GM23338 (cell line): ENCODE results near the gene SYT2. TPM values are rescaled to one million over a fixed set of nuclear protein-coding genes. Genes with fewer than 3 reads are reported as not detected.
A peak's percentile ranks its signal among the peaks of the same experiment; 100 is the strongest.

ENCODE experiments used
- ATAC-seq: fragments of 200-7000 bp; cut with Tn5 transposase; 3 replicates; pipeline ENCODE4 v1.9.1; 2020
- DNase-seq: peaks from one replicate; pipeline ENCODE4 v3.0.0-alpha.2; 2015; ENCODE audit warnings: low spot score
- H2AFZ ChIP-seq: fragments of 200-600 bp; sonication (generic); 2 replicates; pipeline ENCODE4 v1.8.0; 2016; ENCODE audit warnings: antibody characterized with exemption, mild to moderate bottlenecking, moderate library complexity
- H3F3A ChIP-seq: fragments of 200-600 bp; sonication (generic); replicated peaks from 2 replicates; pipeline ENCODE4 v1.8.0; 2017; ENCODE audit warnings: antibody characterized with exemption, mixed run types, low read depth
- H3K27ac ChIP-seq: fragments of 200-600 bp; sonication (generic); 2 replicates; pipeline ENCODE4 v1.6.1; 2016; ENCODE audit warnings: low read depth
- H3K27me3 ChIP-seq: fragments of 200-600 bp; sonication (generic); 2 replicates; pipeline ENCODE4 v1.8.0; 2016; ENCODE audit warnings: mild to moderate bottlenecking, mixed run types, moderate library complexity; ENCODE audit not compliant: insufficient read depth
- H3K36me3 ChIP-seq: fragments of 200-600 bp; sonication (generic); 2 replicates; pipeline ENCODE4 v1.8.0; 2016; ENCODE audit warnings: mild to moderate bottlenecking; ENCODE audit not compliant: insufficient read depth
- H3K4me1 ChIP-seq: fragments of 200-600 bp; sonication (generic); 2 replicates; pipeline ENCODE4 v1.8.0; 2016; ENCODE audit warnings: mild to moderate bottlenecking, moderate library complexity; ENCODE audit not compliant: insufficient read depth
- H3K4me2 ChIP-seq: fragments of 200-600 bp; sonication (generic); 2 replicates; pipeline ENCODE4 v1.7.1; 2017; ENCODE audit warnings: mixed run types
- H3K4me3 ChIP-seq: fragments of 200-600 bp; sonication (generic); 2 replicates; pipeline ENCODE4 v1.6.1; 2016; ENCODE audit warnings: mixed run types
- H3K79me2 ChIP-seq: fragments of 200-600 bp; sonication (generic); replicated peaks from 2 replicates; pipeline ENCODE4 v1.8.0; 2017; ENCODE audit warnings: mild to moderate bottlenecking; ENCODE audit not compliant: insufficient read depth
- H3K9me2 ChIP-seq: fragments of 200-600 bp; sonication (generic); 2 replicates; pipeline ENCODE4 v1.8.0; 2017; ENCODE audit not compliant: insufficient read depth
- H4K20me1 ChIP-seq: fragments of 200-600 bp; sonication (generic); replicated peaks from 2 replicates; pipeline ENCODE4 v1.8.0; 2017; ENCODE audit warnings: mild to moderate bottlenecking; ENCODE audit not compliant: insufficient read depth
- H3K27ac Mint-ChIP-seq: 2 replicates; pipeline ENCODE4 v1.8.0; 2020; ENCODE audit warnings: inconsistent platforms, mild to moderate bottlenecking, moderate library complexity, mixed read lengths
- H3K27me3 Mint-ChIP-seq: 3 replicates; pipeline ENCODE4 v1.8.0; 2022; ENCODE audit warnings: low read depth, mild to moderate bottlenecking, moderate library complexity, mixed read lengths, inconsistent platforms; ENCODE audit not compliant: insufficient read depth, poor library complexity
- H3K36me3 Mint-ChIP-seq: 3 replicates; pipeline ENCODE4 v1.8.0; 2021; ENCODE audit warnings: low read depth, mild to moderate bottlenecking, inconsistent platforms, moderate library complexity, mixed read lengths
- H3K4me1 Mint-ChIP-seq: 3 replicates; pipeline ENCODE4 v1.8.0; 2020; ENCODE audit warnings: mild to moderate bottlenecking, inconsistent platforms, mixed read lengths
- H3K4me3 Mint-ChIP-seq: 3 replicates; pipeline ENCODE4 v1.8.0; 2021; ENCODE audit warnings: moderate library complexity, mild to moderate bottlenecking, inconsistent platforms, mixed read lengths
- H3K9me3 Mint-ChIP-seq: 3 replicates; pipeline ENCODE4 v1.8.0; 2020; ENCODE audit warnings: moderate library complexity, mild to moderate bottlenecking, inconsistent platforms, mixed read lengths
- CREB1 ChIP-seq: fragments of 250-450 bp; sonication (Bioruptor Pico); IDR thresholded peaks from 2 replicates; pipeline ENCODE4 v1.5.0; 2020; ENCODE audit warnings: low read depth, mild to moderate bottlenecking, moderate library complexity
- CTCF ChIP-seq, 2 experiments: fragments of 200-600 bp in 1 of 2; sonication (generic) in 1 of 2; conservative IDR thresholded peaks; 2 replicates each; pipeline versions ENCODE4 v1.5.1 to v1.6.1; 2016 to 2017; ENCODE audit warnings: antibody characterized with exemption in 2 of 2, low read depth in 2 of 2, mild to moderate bottlenecking in 2 of 2, moderate library complexity in 1 of 2
- EZH2phosphoT487 ChIP-seq: fragments of 200-600 bp; sonication (generic); IDR thresholded peaks from one replicate; pipeline ENCODE4 v1.8.1; 2018; ENCODE audit warnings: antibody characterized with exemption; ENCODE audit not compliant: unreplicated experiment
- JUNB ChIP-seq: IDR thresholded peaks from one replicate; pipeline ENCODE4 v1.6.1; 2016; ENCODE audit warnings: antibody characterized with exemption; ENCODE audit not compliant: unreplicated experiment
- NANOG ChIP-seq: IDR thresholded peaks from 2 replicates; pipeline ENCODE4 v1.6.1; 2016; ENCODE audit warnings: antibody characterized with exemption, borderline replicate concordance
- POLR2AphosphoS5 ChIP-seq: IDR thresholded peaks from 2 replicates; pipeline ENCODE4 v1.6.1; 2016; ENCODE audit warnings: antibody characterized with exemption, low read depth
- REST ChIP-seq: IDR thresholded peaks from one replicate; pipeline ENCODE4 v1.6.1; 2018; ENCODE audit warnings: antibody characterized with exemption; ENCODE audit not compliant: unreplicated experiment
- STAT1 ChIP-seq: IDR thresholded peaks from one replicate; pipeline ENCODE4 v1.6.1; 2016; ENCODE audit warnings: antibody characterized with exemption; ENCODE audit not compliant: unreplicated experiment
- ZNF114 ChIP-seq: fragments of 250-450 bp; sonication (Bioruptor Pico); IDR thresholded peaks from 2 replicates; pipeline ENCODE4 v1.5.0; 2020; ENCODE audit warnings: mild to moderate bottlenecking, moderate library complexity
- ZNF331 ChIP-seq: fragments of 250-450 bp; sonication (Bioruptor Pico); IDR thresholded peaks from 2 replicates; pipeline ENCODE4 v1.5.0; 2020; ENCODE audit warnings: low read depth, mild to moderate bottlenecking, moderate library complexity
- polyA plus RNA-seq: library from polyadenylated mRNA; unstranded; fragments of >200 nt; fragmentation: Nextera tagmentation; extraction: Ambion mirVana; gene quantifications from 2 replicates; pipeline ENCODE4 v1.2.1, GENCODE V29; 2016
- total RNA-seq: library from RNA; depleted of rRNA; stranded (reverse); fragments of >200 nt; shearing (Covaris generic); gene quantifications from 2 replicates; pipeline ENCODE4 v1.2.3, GENCODE V29; 2014

The SYT2 gene
- total and polyA plus RNA-seq, 2 experiments from 2014 or later: 2.4 to 12.5 TPM

DNA sequence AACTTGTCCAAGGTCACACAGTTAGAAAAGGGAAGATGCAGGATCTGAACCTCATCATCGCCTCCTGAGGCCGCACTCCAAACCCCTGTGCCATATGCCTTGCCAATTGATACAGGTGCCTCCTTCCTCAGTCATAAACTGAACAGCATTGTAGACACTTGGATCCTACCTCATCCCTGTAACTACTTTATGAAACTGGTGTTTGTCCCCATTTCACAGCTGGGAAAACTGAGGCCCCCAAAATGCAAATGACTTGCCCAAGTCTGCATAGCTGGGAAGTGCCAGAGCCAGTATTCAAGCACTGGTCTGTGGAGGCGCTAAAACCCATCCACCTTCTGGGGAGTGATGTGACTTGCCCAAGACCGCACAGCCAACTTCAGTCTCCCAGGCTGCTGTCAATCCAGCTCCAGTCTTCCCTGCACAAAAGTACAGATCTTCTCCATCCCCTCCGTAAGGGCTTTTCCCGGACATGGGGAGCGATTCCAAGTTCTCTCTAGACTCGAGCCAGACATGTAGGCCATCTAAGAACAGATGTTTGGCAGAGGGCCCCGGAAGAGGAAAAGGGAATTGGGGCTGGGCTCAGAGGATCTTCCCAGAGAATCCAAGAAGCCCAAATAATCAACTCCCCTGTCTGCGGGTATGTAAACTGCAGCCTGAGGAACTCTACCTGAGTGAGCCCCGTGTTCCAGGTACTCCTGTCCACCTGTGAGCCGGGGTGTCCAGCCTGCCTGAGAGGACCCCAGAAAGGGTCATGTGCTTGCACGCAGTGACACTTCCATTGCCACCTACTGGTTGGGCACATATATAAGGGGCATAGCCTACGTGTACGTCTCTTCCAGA, 60.5 kb downstream of the SYT2 start:
- H3K9me2 ChIP-seq: no peaks in the 10 kb centered on the region
- peak; percentile 63 for ATAC-seq
- peaks cover 17% of the 10 kb centered on the region for H3K27me3 ChIP-seq
- no peaks in the 10 kb centered on the region; the same call in 2 of the 3 replicates for H3K9me3 Mint-ChIP-seq
- H3K27ac Mint-ChIP-seq: no peak overlapping the region
- no peak overlapping the region for H2AFZ ChIP-seq
- TF ChIP-seq NANOG (no peak), STAT1 (no peak), CTCF (conservative IDR thresholded peaks at IDR 0.05; ENCODE audit: low read depth in 2 of 2) (peak in 1 of 2 experiments; percentile 28; a peak in 2 of 4 replicates), JUNB (no peak)
- H3K4me3 Mint-ChIP-seq: no peak overlapping the region
- H3K4me3 ChIP-seq: no peak overlapping the region
- H3K36me3 ChIP-seq: no peaks in the 10 kb centered on the region
- H3K4me1 ChIP-seq: peaks cover 11% of the 10 kb centered on the region
- H3K27me3 Mint-ChIP-seq: peaks cover 9% of the 10 kb centered on the region
- no peaks in the 10 kb centered on the region for H3K79me2 ChIP-seq
- no peak overlapping the region for H3K27ac ChIP-seq
- no peaks in the 10 kb centered on the region; the same call in 2 of the 3 replicates for H3K36me3 Mint-ChIP-seq
- no peaks in the 10 kb centered on the region for H3F3A ChIP-seq
- H3K4me1 Mint-ChIP-seq: peaks cover 16% of the 10 kb centered on the region
- H4K20me1 ChIP-seq: no peaks in the 10 kb centered on the region; the same call in 1 of the 2 replicates
- H3K4me2 ChIP-seq: no peak overlapping the region
- peak; percentile 69 for DNase-seq

DNA sequence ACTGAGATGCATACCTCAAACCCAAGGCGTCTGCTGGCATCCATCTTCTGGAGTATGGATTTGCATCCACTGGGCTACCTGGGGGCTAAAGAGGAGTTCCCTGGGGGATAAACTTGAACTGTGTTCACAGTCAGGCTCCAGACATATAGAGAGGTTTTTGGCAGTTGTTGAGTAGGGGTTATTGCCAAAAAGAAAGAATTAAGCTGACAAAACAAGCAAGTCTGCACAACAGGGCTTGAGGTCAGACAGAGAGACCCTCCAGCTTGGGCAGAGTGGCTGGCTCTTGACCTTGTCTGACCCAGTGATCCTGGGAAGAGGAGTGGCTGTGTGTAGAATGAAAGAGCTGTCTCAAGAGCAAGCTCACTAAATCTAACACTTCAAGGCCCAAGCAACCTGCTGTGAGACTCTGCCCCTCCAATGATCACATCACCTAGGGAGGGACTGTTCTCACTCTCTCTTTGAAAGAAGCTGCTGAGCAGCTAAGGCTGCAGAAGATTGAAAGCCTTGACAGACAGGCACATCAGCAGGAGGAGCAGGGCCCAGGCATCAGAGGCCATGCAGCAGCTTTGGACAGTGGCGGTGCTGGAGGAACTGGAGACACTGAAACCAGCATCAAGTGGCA, 61.5 kb downstream of the SYT2 start:
- Histone ChIP-seq H3K4me2 (no peak overlapping the region), H3K79me2 (no peaks in the 10 kb centered on the region), H3K4me3 (no peak overlapping the region), H3K4me1 (peaks cover 14% of the 10 kb centered on the region), H3F3A (0 out of 2 replicates have a peak, but pooled peaks cover 3% of the 10 kb centered on the region), H2AFZ (no peak overlapping the region), H3K27ac (no peak overlapping the region), H3K36me3 (no peaks in the 10 kb centered on the region), H3K27me3 (peaks cover 28% of the 10 kb centered on the region), H3K9me2 (no peaks in the 10 kb centered on the region), H4K20me1 (no peaks in the 10 kb centered on the region; the same call in 1 of the 2 replicates)
- no peak for ATAC-seq
- no peak for TF ChIP-seq POLR2AphosphoS5
- no peak overlapping the region for H3K27ac Mint-ChIP-seq
- no peak for DNase-seq
- H3K27me3 Mint-ChIP-seq: peaks cover 17% of the 10 kb centered on the region
- no peak overlapping the region for H3K4me3 Mint-ChIP-seq
- no peaks in the 10 kb centered on the region; the same call in 2 of the 3 replicates for H3K9me3 Mint-ChIP-seq
- peaks cover 16% of the 10 kb centered on the region for H3K4me1 Mint-ChIP-seq
- no peaks in the 10 kb centered on the region; the same call in 2 of the 3 replicates for H3K36me3 Mint-ChIP-seq

DNA sequence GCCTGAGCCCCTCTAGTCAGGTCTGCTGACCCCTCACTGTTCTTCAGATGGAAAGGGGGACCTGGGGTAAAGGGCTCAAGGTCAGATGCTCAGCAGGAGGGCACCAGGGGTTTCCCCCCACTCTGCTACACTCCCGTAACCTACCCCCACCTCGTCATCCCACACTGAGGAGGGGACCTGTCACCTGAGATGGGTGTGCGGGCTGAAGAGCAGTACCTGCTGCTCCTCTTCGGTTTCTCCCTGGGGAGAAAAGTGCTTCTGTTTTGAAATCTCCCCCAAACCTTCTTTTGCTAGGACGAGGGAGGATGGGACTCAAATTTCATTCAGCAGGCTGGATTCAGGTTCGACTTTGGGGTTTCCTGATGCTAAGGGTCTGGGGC, 65.2 kb downstream of the SYT2 start:
- no peak overlapping the region for H3K27ac Mint-ChIP-seq
- Histone ChIP-seq H3K4me2 (peak overlapping the region; percentile 98), H3K27me3 (peaks cover 52% of the 10 kb centered on the region), H4K20me1 (no peaks in the 10 kb centered on the region; the same call in 1 of the 2 replicates), H3K79me2 (no peaks in the 10 kb centered on the region), H3K4me3 (peak overlapping the region; percentile 95), H3K9me2 (no peaks in the 10 kb centered on the region), H3K4me1 (peaks cover 24% of the 10 kb centered on the region), H3F3A (0 out of 2 replicates have a peak, but pooled peaks cover 3% of the 10 kb centered on the region), H3K27ac (no peak overlapping the region), H3K36me3 (no peaks in the 10 kb centered on the region), H2AFZ (no peak overlapping the region)
- no peak for TF ChIP-seq ZNF331 (CRISPR knock-in tag)
- TF ChIP-seq EZH2phosphoT487: no peak
- TF ChIP-seq ZNF114: no peak
- TF ChIP-seq CREB1 (CRISPR knock-in tag): no peak
- TF ChIP-seq POLR2AphosphoS5: no peak
- no peak for TF ChIP-seq REST
- H3K27me3 Mint-ChIP-seq: peaks cover 42% of the 10 kb centered on the region
- DNase-seq: no peak
- H3K4me3 Mint-ChIP-seq: peak overlapping the region; percentile 86
- no peaks in the 10 kb centered on the region; the same call in 2 of the 3 replicates for H3K9me3 Mint-ChIP-seq
- no peaks in the 10 kb centered on the region; the same call in 2 of the 3 replicates for H3K36me3 Mint-ChIP-seq
- H3K4me1 Mint-ChIP-seq: peaks cover 25% of the 10 kb centered on the region
- ATAC-seq: no peak
